OCI-LY7 (cell line): ENCODE measurements around the gene RAMP3.

Experiments
- CTCF ChIP-seq: fragments of 200-600 bp; sonication (generic); conservative IDR thresholded peaks from 2 replicates; pipeline ENCODE4 v1.5.1; 2014; ENCODE audit warnings: mild to moderate bottlenecking, antibody characterized with exemption, low read length, moderate library complexity, mixed read lengths
- EZH2phosphoT487 ChIP-seq: fragments of 200-600 bp; sonication (generic); IDR thresholded peaks from 2 replicates; pipeline ENCODE4 v1.6.1; 2018; ENCODE audit warnings: low read depth, borderline replicate concordance, mild to moderate bottlenecking, mixed run types, antibody characterized with exemption, low read length, moderate library complexity, mixed read lengths

DNA sequence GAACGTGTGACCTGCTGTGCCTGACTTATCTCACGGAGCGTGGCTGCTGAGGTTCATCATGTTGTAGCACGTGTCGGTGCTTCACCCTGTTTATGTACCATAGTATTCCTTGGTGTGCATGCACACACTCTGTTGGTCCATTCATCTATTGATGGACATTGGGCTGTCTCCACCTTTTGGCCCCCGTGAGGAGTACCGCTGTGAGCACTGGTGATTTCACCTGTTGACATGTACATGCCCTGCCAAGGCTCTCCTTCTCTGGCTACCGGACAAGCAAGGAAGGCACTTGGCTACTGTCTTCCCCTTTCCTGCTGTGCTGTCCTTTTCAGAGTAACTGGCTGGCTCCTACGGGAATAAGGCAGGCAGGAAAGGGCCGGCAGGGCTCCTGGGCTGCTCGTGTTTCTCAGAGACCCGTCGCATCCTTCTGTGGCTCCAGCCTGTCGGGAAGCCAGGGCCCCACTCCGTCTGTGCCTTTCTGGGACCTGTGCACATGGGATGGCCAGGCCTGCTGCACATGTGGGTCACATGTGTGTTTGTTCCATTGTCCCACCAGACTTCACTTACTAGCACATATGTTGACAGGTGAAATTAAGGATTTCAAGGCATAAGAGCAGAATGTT, 28.3 kb upstream of the RAMP3 start:
- TF ChIP-seq CTCF (no peak), EZH2phosphoT487 (no peak)
